ENCODE data around the gene MAMLD1.

Gene MAMLD1

GRCh38 chrX:150416469-150416868 lies 53.4 kb downstream of the MAMLD1 start:
- TF ChIP-seq CTCF (IDR thresholded peaks at IDR 0.05; ENCODE audit: low read depth, low read length): no peak
- H3K4me3 ChIP-seq (ENCODE audit: low read depth, low read length): no peak overlapping the region
- no peak for DNase-seq (ENCODE audit: low read depth, low spot score)
- in situ Hi-C loops (cut with HindIII; ENCODE audit: low sequenced_read_pairs): no loop called here

GRCh38 chrX:150421816-150422215 lies 58.7 kb downstream of the MAMLD1 start:
- DNase-seq (ENCODE audit: low read depth, low spot score): peak; percentile 46
- H3K4me3 ChIP-seq (ENCODE audit: low read depth, low read length): no peak overlapping the region
- TF ChIP-seq CTCF (IDR thresholded peaks at IDR 0.05; ENCODE audit: low read depth, low read length): no peak
- in situ Hi-C loops (cut with HindIII; ENCODE audit: low sequenced_read_pairs): no loop called here

GRCh38 chrX:150429594-150429993 lies 66.5 kb downstream of the MAMLD1 start:
- no peak overlapping the region for H3K4me3 ChIP-seq (ENCODE audit: low read depth, low read length)
- in situ Hi-C loops (cut with HindIII; ENCODE audit: low sequenced_read_pairs): no loop called here
- TF ChIP-seq CTCF (IDR thresholded peaks at IDR 0.05; ENCODE audit: low read depth, low read length): no peak
- peak; percentile 14 for DNase-seq (ENCODE audit: low read depth, low spot score)

- TF ChIP-seq CTCF (IDR thresholded peaks at IDR 0.05; ENCODE audit: low read depth, low read length): no peak
- no peak for DNase-seq (ENCODE audit: low read depth, low spot score)
- no peak overlapping the region for H3K4me3 ChIP-seq (ENCODE audit: low read depth, low read length)
- in situ Hi-C loops (cut with HindIII; ENCODE audit: low sequenced_read_pairs): no loop called here
These were observed 73.1 kb downstream of the MAMLD1 start for GRCh38 chrX:150436195-150436594.

GRCh38 chrX:150438165-150438564 lies 75.0 kb downstream of the MAMLD1 start:
- H3K4me3 ChIP-seq (ENCODE audit: low read depth, low read length): no peak overlapping the region
- no peak for TF ChIP-seq CTCF (IDR thresholded peaks at IDR 0.05; ENCODE audit: low read depth, low read length)
- no peak for DNase-seq (ENCODE audit: low read depth, low spot score)
- in situ Hi-C loops (cut with HindIII; ENCODE audit: low sequenced_read_pairs): no loop called here

GRCh38 chrX:150446151-150446550 lies 83.0 kb downstream of the MAMLD1 start:
- DNase-seq (ENCODE audit: low read depth, low spot score): no peak
- TF ChIP-seq CTCF (IDR thresholded peaks at IDR 0.05; ENCODE audit: low read depth, low read length): no peak
- in situ Hi-C loops (cut with HindIII; ENCODE audit: low sequenced_read_pairs): no loop called here
- no peak overlapping the region for H3K4me3 ChIP-seq (ENCODE audit: low read depth, low read length)

- DNase-seq (ENCODE audit: low read depth, low spot score): no peak
- H3K4me3 ChIP-seq (ENCODE audit: low read depth, low read length): no peak overlapping the region
- in situ Hi-C loops (cut with HindIII; ENCODE audit: low sequenced_read_pairs): no loop called here
- no peak for TF ChIP-seq CTCF (IDR thresholded peaks at IDR 0.05; ENCODE audit: low read depth, low read length)
These were observed 83.9 kb downstream of the MAMLD1 start for GRCh38 chrX:150446995-150447394.
